Lower leg skin (tissue), 4 donors: ENCODE data around the gene MAST4. TPM values are rescaled to one million over a fixed set of nuclear protein-coding genes. Genes with fewer than 3 reads are reported as not detected.

Experiments
- DNase-seq, 2 donors: peaks; one replicate each; pipeline ENCODE4 v3.0.0-alpha.2; 2019; ENCODE audit warnings: low spot score in 2 of 2
- H3K4me3 ChIP-seq: fragments of 200-600 bp; sonication (generic); 2 replicates; pipeline ENCODE4 v1.5.1; 2017; ENCODE audit warnings: mild to moderate bottlenecking, low read depth; ENCODE audit not compliant: poor library complexity, severe bottlenecking
- CTCF ChIP-seq, 3 donors: fragments of 450-650 bp; IDR thresholded peaks; one replicate each; pipeline ENCODE4 v1.5.1; 2016; ENCODE audit warnings: antibody characterized with exemption in 3 of 3, mild to moderate bottlenecking in 3 of 3, moderate library complexity in 2 of 3
- POLR2A ChIP-seq, 2 donors: fragments of 450-650 bp; IDR thresholded peaks; one replicate each; pipeline ENCODE4 v1.6.1; 2016 to 2017; ENCODE audit warnings: antibody characterized with exemption in 2 of 2, mild to moderate bottlenecking in 1 of 2, moderate library complexity in 1 of 2
- WGBS, 2 donors: methylation state at CpG; one replicate each; pipeline ENCODE4 v1.1.5; 2018; 5-methylcytosine and 5-hydroxymethylcytosine counted together
- intact Hi-C: fragments of 100-400 bp; cut with DNase I; formaldehyde crosslinking; loops from one replicate; pipeline ENCODE4 v1.15.0; 2023; ENCODE audit warnings: low total_unique reads
- total RNA-seq, 4 donors: library from RNA; depleted of rRNA; stranded (reverse); fragments of >200 nt; gene quantifications; one replicate each; pipeline ENCODE4 v1.1.0, GENCODE V29; 2016

The MAST4 gene
- total RNA-seq, 4 donors from 2014 or later = 49.0 to 109 (median 55.5) TPM

GRCh38 chr5:66903709-66904108 lies 307.5 kb downstream of the MAST4 start:
- no peak for DNase-seq
- no peak overlapping the region for H3K4me3 ChIP-seq
- 86 to 87% methylated on average over 3 of the region's 3 CpGs for WGBS, 2 donors
- intact Hi-C loops = no loop called here
- TF ChIP-seq CTCF (IDR thresholded peaks at IDR 0.05) = no peak
- TF ChIP-seq POLR2A (IDR thresholded peaks at IDR 0.05) = no peak

- no peak overlapping the region for H3K4me3 ChIP-seq
- intact Hi-C loops = no loop called here
- 50 to 54% methylated on average over 3 of the region's 3 CpGs for WGBS, 2 donors
- TF ChIP-seq POLR2A (IDR thresholded peaks at IDR 0.05) (no peak), CTCF (IDR thresholded peaks at IDR 0.05) (no peak)
- DNase-seq = no peak
Measured at GRCh38 chr5:66904189-66904588, 308.0 kb downstream of the MAST4 start.

GRCh38 chr5:66906021-66906420 lies 309.8 kb downstream of the MAST4 start:
- TF ChIP-seq POLR2A (IDR thresholded peaks at IDR 0.05) (no peak), CTCF (IDR thresholded peaks at IDR 0.05) (no peak)
- no peak for DNase-seq
- no peak overlapping the region for H3K4me3 ChIP-seq
- 86 to 93% methylated on average over 3 of the region's 3 CpGs for WGBS, 2 donors
- intact Hi-C loops = no loop called here

GRCh38 chr5:66908230-66908629 lies 312.0 kb downstream of the MAST4 start:
- intact Hi-C loops = no loop called here
- 57 to 86% methylated on average over 1 of the region's 1 CpG for WGBS, 2 donors
- H3K4me3 ChIP-seq = no peak overlapping the region
- TF ChIP-seq POLR2A (IDR thresholded peaks at IDR 0.05) = no peak
- TF ChIP-seq CTCF (IDR thresholded peaks at IDR 0.05) = no peak
- DNase-seq = no peak

- no peak for DNase-seq
- H3K4me3 ChIP-seq = no peak overlapping the region
- WGBS, 2 donors = 80 to 85% methylated on average over 3 of the region's 3 CpGs
- TF ChIP-seq POLR2A (IDR thresholded peaks at IDR 0.05) (no peak), CTCF (IDR thresholded peaks at IDR 0.05) (no peak)
- intact Hi-C loops = no loop called here
Measured at GRCh38 chr5:66909364-66909763, 313.2 kb downstream of the MAST4 start.

GRCh38 chr5:66912787-66913186 lies 316.6 kb downstream of the MAST4 start:
- intact Hi-C loops = no loop called here
- TF ChIP-seq POLR2A (IDR thresholded peaks at IDR 0.05) (no peak), CTCF (IDR thresholded peaks at IDR 0.05) (no peak)
- DNase-seq = no peak
- H3K4me3 ChIP-seq = no peak overlapping the region
